ENCODE data around the gene ABR.

GRCh38 chr17:1030684-1031532 lies 148.9 kb downstream of the ABR start:
- TF ChIP-seq CTCF (IDR thresholded peaks at IDR 0.05; ENCODE audit: low read depth, low read length, missing input control): no peak
- TF ChIP-seq REST (IDR thresholded peaks at IDR 0.05): no peak
- no peak for TF ChIP-seq MAX (IDR thresholded peaks at IDR 0.05)
- TF ChIP-seq YY1 (IDR thresholded peaks at IDR 0.05): no peak
- TF ChIP-seq GABPA (IDR thresholded peaks at IDR 0.05 in 1 of 2, conservative IDR thresholded peaks at IDR 0.05 in 1 of 2): no peak
- TF ChIP-seq TAF1 (conservative IDR thresholded peaks at IDR 0.05): no peak
- no peak for TF ChIP-seq ATF3 (IDR thresholded peaks at IDR 0.05)
- no peak for TF ChIP-seq JUND (IDR thresholded peaks at IDR 0.05)
- no peak for TF ChIP-seq NR2F2 (IDR thresholded peaks at IDR 0.05)

Data from liver (tissue), 3 donors.